HG02588 (cell line): ENCODE measurements around the gene HES5.

Source experiments
- ATAC-seq: cut with Tn5 transposase; IDR thresholded peaks from one replicate; pipeline ENCODE4 v1.9.1; 2021; ENCODE audit warnings: mild to moderate bottlenecking, moderate library complexity; ENCODE audit not compliant: unreplicated experiment

HES5 gene

DNA sequence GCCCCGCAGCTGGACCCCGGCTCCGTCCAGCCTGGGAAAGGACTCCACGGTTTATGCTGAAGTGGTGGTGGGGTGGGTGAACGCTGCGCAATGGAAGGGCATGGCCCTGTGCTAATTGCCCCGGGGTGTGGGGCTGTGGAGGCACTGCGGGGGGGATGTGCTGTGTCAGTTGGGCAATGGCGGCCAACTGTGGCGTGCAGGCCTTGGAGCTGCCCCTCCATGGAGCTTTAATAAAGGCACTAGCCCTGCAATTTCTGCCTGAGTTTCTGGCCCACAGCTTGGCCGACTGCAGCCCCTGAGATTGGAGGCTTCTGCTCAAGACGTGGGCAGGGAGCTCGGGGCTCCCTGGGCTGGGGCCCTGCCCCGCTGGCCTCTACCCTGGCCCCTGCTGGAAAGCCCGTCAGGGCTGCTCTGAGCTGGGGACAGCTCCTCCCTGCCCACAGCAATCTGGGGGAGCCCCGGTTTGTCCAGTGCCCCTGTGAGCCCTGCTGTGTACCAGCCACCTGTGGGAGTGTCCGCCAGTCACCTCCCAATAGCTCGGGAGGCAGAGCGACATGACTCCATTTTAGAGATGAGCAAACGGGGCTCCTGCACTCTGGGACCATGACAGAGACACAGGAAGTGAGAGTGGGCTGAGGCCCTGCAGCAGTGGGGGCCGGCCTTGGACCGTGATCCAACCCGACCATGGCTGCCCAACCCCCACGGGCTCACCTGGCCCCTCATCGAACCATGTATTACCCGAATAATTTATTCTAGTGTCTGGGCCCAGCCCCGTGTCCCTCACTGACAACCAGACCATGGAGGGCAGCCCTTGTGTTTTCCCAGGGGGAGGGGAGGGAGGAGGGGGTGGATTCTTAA is 17.4 kb upstream of the HES5 start:
- ATAC-seq, result no peak

DNA sequence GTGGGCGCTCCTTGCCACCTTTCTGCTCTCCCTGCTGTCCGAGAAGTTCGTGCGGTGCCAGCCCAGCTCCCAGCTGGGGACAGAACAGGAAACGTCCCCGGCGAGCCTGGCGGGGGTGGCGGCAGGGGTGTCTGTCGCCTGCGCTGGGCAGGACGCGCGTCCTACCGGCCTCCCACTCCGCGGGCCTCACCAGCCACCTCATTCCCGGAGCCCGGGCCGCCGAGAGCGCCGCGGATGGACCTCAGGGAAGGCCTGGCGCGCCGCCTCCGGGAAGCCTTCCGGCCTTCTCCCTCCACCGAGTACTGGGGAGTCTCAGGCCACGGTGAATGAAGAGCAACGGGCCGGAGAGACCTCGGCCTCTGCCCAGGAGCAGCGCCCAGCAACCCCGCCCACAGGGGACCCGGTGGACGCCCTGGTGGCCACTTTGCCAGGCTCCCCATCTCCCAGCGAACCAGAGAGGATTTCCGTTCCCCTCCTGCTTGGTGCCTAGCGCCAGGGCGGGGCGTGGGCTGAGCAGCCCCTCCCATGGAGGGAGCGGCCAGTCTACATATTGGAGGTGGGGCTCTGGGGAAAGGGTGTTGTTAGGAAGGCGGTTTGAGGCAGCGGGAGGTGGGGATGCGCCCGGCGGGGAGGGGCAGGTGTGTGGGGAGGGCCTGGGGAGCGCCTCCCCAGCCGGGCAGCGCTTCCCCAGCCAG is 16.6 kb upstream of the HES5 start:
- ATAC-seq, result peak; percentile 25

DNA sequence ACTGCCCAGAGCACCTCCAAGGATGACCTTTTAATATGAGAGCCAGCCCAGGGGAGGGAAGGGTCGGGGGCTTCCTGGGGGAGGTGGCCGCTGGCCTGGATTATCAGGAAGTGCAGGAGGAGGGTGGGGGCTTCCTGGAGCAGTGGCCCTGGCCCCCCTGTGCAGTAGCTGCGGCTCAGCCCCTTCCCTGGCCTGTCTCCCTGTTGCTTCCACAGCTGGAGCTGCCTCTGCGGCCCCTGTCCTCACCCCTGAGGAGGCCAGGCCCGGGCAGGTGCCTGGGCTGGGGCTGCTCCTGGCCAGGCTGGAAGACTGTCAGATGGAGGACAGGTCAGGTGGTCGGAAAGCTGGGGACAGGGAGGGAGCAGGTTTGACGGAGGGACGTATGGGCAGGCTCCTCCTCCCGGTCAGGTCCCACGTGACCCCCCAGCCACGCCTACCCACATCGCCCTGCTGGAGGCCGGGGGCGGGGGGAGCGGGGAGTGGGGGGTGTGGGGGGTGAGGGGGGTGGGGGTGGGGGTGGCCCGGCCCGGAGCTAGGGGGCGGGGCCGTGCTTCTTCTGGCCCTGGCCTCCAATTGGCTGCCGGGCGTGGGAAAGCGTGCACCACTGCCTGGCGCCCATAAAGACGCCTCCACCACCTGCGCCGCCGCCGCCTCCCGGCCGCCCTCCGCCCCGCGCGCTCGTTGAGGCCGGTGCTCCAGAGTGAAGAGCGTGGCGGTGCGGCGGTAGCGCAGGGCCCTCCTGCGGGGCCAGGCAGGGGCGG is 15.9 kb upstream of the HES5 start:
- ATAC-seq, result peak; percentile 31

DNA sequence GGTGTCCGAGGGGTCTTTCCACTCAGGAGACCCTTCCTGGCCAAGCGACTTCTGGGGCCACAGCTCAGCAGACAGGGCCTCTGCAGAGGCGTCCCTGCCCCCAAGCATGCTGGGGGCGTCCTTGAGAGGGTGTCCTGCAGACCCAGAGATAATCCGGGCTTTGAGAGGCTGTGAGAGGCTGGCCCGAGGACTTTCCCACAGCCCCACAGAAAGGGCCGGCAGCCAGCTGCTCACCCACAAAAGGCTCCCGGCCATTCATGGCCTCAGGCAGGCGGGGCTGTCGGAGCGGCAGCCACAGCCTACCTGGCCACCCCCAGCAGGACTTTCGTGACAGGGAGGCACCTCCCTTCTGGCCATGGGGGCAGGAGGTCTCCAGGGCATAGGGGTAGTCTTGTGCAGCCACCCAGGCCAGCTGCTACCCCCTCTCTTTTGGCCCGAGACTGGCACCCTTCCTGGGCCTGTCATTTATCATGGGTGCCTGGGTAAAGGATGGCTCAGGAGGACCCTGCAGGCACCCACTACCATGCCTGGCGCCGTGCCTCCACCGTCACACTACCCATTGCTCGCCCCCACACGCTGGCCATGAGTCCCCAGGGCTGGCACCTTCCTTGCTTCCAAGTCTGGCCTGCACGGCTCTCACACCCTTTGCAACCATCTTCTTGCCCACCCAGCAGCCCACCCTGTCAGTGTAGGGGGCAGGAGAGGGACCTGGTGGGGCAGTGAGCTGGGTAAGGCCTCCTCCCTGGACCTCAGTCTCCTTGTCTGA is 15.0 kb upstream of the HES5 start:
- no peak for ATAC-seq

DNA sequence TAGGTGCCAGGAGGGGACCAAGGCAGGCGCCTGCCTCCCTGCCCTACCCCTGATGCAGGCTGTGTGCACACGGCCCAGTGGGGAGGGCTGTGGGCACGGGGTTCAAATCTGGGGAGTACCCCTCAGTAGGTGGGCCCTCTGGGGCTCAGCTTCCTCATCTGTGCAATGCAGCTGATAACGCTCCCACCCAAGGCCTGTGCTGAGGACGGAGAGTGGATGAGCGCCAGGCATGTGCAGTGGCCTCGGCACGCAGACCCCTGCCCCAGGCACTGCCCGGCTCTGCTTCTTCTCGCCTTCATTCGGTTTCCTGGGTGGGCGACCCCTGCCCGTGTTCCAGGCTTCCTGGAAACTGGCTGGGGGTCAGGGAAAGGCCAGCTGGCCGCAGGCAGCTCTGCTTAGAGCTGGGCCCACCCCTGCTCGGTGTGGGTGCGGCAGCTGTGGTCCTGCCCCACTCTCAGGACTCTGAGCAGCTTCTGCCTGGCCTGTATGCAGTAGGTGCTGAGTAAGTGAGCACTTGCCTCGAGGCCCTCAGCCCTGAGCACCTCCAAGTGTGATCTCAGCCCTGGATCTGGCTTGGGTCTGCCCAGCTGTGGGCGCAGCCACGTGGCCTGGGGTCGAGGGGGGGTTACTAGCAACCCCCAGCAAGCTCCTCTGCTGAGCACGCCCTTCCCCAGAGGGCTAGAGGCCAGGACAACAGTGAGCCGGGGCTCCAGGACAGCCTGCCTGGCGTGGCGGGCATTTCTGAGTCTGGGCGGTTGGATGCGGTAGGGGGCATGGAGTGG is 14.2 kb upstream of the HES5 start:
- no peak for ATAC-seq

DNA sequence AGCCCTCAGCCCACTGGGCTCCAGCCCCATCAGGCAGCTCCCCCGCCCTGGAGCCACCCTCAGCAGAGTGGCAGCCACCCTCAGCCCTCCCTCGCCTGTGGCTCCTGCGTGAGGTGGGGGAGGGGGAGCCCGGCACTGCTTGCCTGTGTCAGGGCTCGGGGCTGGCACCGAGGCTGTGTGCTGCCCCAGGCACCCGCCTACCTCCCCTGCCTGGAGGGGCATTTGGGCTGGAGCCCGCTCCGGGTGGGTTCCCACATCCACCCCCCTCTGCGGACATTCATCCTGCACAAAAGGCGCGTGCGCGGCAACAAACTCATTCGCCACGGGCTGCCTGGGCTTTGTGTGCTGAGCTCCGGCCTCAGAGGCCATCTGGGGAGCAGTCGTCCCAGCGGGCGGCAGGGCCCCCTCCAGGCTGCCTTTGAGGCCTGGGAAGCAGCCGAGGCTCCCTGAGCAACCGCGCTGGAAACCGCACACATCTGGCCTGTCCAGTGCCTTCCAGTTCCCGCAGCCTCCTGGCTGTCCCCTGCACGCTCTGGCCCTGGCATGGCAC is 13.6 kb upstream of the HES5 start:
- ATAC-seq, result no peak

DNA sequence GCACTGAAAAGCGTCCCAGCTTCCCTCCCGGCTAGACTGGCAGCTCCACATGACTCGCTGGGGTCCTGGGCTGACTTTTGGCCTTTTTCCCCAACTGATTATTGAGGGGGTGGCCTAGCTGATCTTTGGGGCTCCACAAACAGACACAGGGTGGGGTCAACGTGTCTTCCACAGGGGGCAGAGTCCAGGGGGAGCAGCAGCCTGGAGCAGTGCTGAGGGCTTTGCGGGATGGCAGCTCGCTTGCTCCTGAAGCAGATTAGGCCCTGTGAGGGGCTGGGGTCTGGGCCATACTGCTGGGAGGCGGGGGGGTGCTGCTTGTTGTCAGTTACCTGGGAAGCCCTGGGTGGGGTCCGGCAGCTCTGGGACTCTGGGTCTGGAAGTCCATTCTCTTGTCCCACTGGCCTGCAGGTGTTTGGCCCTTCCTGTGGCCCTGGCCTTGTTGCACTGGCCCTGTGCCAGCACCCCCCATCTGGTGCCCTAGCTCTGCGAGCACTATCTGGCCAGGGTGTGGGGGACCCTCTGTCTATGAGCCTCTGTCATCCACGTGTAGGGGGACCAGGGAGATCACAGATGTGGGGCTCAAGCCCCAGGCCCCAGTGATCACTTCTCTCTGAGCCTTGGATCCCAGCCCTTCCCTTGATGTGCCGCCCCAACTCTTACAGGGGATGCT is 12.3 kb upstream of the HES5 start:
- no peak for ATAC-seq

DNA sequence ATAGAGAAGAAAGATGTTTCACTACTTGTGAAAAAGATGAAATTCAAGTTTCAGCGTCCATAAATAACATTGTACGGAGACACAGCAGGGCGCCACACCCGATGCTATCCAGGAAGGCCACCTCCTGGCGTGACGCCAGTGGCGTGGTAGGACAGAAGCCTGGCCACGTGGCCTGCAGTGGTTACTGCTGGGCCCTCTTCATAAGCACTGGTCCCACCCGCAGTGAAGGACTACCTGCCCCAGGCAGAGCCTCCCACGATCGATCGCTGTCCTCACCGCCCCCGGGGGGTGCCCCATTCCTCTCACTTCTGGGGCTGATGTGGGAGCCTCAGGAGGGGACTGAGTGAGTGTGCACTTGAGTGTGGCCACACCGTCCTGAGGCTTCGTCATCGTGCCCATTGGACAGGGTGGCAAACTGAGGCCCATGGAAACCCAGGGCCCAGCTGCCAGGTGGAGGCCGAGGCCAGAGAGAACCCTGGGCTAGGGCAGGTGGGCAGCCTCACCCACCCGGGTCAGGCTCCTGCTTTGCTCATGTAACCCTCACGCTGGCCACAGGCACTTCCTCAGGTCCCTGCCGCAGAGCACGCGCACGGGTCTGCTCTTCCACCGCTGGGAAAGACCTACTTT is 11.7 kb upstream of the HES5 start:
- no peak for ATAC-seq

DNA sequence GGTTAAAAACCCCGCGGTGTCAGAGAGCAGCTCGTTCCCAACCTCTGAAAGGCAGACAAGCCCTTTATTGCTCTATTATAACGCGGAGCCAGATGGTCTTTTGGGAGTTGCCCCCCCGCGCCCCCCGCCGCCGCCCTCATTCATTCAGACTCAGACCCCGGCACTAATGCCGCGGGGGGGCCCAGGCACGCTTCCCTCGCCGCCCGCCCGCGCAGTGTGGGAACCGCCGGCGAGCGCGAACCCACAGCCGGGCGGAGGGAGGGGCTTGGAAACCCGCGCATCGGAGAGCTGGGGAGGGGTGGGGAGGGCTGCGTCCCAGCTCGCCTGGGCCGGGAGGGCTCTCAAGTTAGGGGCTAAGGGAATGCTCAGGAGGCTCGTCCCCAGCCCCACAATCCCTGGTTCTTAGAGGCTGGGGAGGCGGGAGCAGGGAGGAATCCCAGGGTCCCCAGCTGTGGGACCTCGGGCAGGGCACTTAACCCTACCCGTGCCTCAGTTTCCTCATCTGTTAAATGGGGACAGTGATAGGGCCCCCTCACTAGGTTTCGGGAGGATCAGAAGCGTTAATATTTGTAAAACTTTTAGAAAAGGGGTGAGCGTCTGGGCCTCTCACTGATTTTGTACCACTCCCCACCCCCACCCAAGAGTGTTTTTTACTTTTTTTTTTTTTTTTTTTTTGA is 10.9 kb upstream of the HES5 start:
- ATAC-seq, result no peak

DNA sequence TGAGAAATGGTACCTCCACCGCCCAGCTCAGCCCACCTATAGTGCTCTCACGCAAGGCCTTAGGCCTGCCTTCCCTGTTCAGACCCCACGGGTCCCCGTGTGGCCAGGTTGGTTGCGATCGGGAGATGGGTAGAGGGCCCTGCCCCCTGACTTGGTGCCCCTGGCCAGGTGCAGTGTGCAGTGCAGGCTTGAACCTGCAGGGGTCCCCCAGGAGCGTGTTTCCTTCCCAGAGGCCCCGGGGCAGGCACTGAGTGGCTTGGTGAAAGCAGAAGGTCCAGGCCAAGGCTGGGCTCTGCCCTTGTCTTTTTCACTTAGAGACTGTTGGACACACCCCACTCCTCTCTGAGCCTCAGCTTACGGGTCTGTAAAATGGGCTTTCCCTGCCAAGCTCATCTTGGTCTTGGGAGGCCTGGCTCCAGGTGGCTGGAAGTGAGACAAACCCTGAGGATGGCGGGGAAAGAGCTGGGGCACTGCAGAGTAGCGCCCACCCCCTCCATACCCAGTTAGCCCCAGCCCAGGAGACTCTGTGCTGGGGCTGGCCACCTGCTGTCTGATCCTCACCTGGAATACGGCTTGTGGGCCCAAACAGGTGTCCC is 9.3 kb upstream of the HES5 start:
- ATAC-seq, result no peak

DNA sequence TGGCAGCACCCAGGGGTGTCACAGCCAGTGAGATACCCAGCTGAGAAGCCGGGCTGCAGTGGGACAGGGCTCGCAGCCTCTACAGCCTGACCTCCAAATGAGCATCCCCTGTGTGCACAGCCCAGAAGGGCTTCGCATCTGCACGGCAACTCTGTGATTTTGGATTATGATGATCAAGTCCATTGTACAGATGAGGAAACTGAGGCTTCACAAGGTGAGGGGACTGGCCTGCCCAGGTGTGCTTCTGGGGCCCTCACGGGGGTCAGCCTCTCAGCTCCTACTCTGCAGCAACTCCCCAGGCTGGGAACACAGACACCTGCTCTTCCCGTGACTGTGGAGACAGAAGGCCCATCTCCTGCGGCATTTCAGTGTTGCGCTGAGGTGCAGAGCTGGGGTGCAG is 8.8 kb upstream of the HES5 start:
- ATAC-seq, result no peak

DNA sequence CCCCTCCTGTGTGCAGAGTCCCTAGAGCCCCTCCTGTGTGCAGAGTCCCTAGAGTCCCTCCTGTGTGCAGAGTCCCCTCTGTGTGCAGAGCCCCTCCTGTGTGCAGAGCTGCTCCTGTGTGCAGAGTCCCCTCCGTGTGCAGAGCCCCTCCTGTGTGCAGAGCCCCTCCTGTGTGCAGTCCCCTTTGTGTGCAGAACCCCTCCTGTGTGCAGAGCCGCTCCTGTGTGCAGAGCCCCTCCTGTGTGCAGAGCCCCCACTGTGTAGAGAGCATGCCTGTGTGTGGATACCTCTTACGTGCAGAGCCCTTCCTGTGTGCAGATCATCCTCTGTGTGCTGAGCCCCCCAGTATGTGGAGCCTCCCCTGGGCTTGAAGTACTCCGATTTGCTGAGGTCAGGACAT is 8.3 kb upstream of the HES5 start:
- ATAC-seq, result no peak

DNA sequence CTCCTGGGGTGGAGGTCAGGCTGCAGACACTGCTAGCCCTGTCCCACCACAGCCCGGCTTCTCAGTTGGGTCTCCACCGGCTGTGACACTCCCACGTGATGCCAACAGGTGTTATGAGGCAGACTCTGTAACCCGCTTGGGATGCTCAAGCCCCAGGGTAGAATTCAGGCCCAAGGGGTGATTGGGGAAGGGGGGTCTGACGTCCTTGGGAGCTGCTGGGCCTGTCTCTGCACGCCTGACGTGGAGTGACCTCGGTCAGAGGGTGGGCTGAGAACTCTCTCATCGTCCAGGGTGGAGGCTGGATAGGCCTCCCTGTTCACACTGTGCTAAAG is 7.7 kb upstream of the HES5 start:
- ATAC-seq, result no peak

DNA sequence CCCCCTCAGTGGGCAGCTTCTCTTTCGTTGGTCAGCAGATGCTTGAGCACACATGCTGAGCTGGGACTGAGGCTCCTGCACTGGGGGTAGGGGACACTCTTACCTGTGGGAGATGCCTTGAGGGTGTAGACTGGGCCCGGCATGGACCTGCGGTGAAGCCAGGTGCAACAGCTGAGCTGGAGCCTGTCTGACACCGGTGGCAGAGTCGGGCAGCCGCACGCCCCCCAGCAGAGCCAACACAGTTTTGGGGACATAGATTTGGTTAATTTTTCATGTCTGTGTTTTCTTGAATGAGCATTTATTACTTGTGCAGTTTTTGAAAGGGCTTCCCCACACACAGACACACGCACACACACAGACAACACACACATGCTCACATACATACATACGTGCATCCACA is 5.9 kb upstream of the HES5 start:
- no peak for ATAC-seq

DNA sequence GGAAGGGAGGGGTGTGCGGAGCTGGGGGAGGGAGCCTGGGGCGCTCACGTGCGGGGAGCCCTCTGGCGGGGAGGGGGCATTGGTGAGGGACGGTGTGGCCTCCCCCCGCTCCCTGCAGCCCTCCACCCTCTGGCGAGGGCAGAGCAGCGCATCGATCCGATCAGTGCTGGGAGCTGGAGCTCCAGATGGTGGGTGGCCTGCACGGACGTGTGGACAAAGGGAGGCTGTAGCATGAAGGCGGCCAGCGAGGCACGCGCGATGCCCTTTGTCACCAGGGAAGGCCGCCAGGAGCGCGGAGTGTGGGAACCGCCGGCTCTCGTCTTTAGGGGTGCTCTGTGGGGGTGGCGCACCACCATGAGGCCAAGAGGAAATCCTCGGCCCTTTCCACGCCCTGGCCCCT is 5.4 kb upstream of the HES5 start:
- no peak for ATAC-seq

DNA sequence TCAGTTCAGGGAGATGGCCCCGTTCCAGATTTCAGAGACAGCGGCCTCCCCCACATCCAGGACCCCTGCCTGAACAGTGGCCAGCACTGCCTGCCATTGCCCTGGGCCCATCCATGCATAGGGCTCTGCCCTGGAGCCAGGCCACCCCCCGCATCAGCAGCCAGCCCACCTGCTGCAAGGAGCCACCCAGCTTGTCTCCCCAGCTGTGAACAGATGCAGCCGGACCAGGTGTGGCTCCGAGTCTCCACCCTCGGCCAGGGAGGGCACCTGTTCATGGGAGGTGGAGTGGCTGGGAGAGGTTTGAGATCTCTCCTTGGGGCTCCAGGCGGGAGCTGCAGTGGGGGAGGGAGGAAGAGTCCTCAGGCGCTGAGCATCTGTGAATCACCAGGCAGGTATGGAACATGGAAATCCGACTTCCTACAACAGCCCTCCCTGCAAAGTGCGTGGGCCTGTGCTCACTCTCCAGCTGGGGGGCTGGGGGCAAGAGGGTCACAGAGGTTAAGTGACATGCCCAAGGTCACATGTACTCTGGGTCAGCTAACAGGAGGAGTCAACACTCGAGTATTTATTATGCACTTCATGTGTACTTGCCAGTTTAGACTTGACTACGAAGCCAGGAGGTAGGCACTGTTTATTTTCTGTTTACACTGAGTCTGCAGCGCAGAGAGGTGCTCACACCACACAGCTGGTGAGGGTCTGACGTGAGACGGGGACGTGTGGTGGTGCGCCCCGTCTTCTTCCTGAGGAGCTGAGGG is 4.8 kb upstream of the HES5 start:
- ATAC-seq, result no peak

DNA sequence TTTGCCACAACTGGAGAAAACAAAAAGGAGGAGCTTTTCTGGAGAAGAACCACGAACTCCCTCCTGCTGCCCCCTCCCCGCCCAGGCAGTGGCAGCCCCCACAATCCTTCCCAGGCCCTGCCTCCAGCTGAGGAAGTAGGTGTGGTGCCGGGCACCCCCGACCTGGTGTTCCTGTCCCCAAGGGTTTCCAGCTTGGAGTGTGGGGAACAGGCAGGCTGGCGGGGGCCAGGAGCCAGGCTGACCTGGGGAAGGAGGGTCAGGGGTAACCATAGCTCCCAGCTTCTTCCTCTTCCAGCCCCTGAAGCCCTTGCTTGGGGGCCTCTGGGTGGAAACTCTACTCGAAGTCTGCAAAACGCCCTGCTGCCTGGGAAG is 4.2 kb upstream of the HES5 start:
- no peak for ATAC-seq

DNA sequence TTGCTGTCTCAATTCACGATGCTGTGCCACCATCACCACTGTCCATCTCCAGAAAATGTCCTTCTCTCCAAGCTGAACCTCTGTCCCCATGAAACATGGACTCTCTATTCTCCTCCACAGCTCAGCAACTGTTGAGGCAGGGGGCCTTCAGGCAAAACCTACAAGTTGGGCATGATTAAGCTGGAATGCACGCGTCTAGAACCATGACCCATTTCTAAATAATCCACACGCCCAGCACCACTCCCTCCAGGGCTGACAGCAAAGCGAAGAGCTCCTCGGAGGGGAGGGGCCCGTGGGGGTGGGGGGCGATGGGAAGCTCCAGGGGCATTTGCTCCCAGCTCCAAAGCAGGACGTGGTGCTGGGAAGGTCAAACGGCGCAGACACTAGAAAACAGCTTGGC is 3.3 kb upstream of the HES5 start:
- ATAC-seq, result no peak
